ENCODE data around the gene LYPLAL1.

Gene LYPLAL1

DNA sequence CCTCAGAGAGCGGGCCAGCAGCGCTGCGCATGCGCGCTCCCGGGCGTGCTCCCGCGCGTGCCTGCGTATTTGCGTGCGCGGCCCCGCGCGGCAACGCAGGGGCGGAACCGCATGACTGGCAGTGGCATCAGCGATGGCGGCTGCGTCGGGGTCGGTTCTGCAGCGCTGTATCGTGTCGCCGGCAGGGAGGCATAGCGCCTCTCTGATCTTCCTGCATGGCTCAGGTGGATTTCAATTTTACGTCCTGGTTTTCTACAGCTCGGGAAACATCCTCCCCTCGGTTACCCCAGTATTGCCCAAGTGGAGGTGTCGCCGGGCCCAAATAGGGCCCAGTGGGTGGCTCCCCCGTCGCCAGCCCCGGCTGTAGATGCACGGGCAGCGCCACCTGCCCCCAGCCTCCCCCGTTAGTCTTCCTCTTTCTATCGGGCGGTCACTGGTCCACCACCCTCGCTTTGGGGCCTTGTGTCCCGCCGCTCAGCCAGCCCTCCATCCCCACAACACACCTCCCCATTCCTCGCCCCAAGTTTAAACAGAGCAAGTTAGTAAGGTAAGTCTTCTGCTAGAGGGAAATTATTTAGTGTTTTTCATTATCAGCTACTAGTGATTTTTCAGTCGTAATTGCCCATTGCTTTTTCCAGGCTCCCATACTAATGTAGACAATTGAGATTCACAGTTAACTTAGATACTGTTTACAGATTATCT lies at the start of gene LYPLAL1:
Gene LYPLAL1, plus strand, starts transcription at position 121 of the 702 bp plus-strand sequence. Its CDS starts 13 bp downstream, at position 134.
- DNase-seq (ENCODE audit: low read depth) = peak; percentile 69

DNA sequence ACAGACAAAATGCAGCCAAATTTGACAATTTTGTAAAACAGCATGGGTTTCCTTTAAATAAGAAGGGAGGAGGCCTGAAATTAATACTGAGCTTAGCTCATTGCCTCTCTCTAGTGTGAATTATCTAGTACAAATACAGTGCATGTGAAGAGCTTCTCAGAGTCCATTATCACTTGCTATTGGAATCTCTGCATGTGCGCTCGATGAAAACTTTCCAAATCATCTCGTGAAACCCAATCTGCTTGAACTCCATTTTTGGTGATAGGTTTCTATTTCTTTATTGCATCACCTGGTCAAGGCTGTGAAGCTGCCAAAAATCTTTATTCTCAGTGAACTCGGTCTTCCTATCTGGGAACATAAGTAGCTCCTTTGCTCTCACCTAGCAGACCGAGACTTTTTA lies 49.5 kb upstream of the LYPLAL1 start:
- DNase-seq (ENCODE audit: low read depth) = no peak

DNA sequence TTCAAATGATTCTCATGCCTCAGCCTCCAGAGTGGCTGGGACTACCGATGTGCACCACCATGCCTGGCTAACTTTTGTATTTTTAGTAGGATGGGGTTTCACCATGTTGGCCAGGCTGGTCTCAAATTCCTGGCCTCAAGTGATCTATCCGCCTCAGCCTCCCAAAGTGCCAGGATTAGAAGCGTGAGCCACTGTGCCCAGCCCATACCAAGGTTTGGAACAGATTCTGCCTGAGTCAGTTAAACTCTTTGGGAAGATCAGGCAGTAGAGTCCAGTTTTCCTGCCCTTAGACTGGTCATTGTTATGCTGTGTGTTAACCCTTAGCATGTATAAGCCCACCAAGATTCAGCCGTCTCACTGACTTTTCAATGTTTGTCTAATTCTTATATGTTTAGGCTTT lies 48.3 kb upstream of the LYPLAL1 start:
- DNase-seq (ENCODE audit: low read depth) = no peak

DNA sequence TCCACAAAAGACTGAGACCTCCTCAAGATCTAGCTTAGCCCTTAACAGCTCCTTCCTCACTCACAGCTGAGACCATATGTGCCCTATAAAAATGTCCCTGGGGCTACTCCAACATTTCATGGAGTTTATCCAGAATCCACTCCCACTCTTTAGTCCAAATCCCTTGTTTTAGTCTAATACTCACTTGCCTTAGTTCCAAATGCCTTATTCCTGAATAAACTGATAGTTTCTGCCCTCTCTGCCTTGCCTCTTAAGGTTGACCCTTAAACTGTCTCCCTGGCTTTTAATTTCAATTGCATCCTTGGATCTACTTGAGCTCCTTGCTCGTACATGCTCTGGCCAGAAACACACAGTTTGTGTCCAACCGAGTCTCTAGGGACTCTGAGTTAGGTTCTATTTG lies 47.3 kb upstream of the LYPLAL1 start:
- DNase-seq (ENCODE audit: low read depth) = no peak

DNA sequence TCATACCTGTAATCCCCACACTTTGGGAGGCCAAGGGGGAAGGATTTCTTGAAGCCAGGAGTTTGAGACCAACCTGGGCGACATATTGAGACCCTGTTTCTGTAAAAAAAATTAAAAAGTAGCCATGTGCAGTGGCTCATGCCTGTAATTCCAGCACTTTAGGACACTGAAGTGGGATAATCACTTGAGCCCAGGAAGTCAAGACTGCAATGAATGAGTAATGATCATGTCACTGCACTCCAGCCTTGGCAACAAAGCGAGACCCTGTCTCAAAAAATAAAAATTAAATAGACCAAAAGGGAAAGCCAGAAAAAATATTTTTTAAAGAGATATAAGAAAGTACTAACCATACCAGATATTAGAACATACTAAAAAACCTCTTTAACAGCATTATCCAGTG lies 44.7 kb upstream of the LYPLAL1 start:
- no peak for DNase-seq (ENCODE audit: low read depth)

DNA sequence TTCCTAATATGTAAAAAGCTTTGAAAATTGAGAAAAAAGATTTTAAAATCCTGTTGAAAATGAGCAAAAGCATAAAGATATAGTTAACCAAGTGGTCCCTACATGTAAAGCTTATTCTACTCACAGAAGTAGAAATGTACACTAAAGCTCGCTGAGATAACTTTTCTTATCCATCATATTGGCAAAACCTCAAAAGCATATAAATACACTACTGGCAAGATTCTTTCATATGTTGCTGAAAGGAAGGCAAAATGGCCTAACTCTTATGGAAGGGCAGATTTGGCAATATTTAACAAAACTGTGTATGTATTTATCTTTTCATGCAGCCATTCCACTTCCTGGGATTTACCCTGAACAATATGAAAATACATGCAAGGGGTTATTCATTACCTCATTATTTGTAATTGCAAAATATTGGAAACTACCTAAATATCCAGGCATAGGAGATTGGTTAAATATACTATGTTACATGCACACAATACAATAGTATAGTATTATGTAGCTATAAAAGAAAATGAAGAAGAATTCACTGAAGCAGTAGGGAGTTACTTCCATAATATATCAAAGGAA lies 43.2 kb upstream of the LYPLAL1 start:
- no peak for DNase-seq (ENCODE audit: low read depth)

DNA sequence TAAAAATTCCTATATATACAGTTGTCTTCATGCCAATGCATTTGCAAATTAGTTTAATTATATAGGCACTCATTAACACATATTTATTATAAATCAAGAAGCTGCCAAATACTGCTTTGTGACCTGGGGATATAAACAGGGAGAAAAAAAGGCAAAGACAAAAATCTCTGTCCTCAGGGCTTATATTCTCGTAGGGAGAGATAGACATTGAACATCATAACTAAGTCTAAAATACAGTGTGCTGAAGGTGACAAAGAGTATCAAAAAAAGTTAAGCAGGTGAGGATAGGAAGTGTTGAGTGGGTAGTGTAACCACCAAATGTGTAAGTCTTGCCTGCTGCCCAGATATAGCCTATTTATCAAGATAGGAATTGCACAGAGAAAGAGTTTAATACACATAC lies 40.7 kb upstream of the LYPLAL1 start:
- DNase-seq (ENCODE audit: low read depth) = no peak

DNA sequence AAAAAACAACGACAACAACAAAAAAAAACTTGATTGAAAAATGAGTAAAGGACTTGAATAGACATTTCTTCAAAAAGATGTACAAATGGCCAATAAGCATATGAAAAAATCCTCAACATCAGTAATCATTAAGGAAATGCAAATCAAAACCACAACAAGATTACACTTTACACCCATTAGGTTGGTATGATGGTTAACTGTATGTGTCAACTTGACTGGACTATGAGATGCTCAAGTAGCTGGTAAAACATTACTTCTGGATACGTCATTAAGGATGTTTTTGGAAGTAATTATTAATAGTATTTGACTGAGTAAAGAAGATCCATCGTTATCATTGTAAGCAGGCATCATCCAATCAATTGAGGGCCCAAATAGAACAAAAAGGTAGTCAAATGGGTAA lies 34.9 kb upstream of the LYPLAL1 start:
- no peak for DNase-seq (ENCODE audit: low read depth)

DNA sequence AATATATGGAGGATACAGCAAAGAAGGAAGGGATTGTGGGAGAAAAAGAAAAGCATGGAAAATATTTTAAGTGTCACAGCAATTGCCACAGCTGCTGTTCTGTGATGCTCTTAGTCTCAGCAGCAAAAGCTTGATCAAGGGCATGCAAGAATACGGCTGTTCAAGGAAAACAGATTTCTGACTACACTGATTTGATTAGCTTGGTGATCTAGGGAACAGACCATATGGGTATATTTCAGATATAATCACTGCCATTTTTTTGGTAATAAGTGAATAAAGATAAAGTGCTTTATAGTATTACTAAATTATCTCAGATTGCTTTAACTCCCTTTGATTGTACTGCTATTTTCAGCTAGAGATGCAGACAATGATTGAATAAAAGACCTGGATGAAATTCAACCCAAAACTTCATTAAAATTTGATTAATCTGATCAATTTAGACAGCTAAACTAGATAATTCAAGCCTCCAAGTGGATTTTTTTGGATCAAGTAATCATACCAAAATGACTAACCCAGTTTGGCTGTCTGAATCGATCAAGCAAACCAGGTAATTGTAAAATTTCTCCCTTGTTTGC lies 33.3 kb upstream of the LYPLAL1 start:
- no peak for DNase-seq (ENCODE audit: low read depth)

DNA sequence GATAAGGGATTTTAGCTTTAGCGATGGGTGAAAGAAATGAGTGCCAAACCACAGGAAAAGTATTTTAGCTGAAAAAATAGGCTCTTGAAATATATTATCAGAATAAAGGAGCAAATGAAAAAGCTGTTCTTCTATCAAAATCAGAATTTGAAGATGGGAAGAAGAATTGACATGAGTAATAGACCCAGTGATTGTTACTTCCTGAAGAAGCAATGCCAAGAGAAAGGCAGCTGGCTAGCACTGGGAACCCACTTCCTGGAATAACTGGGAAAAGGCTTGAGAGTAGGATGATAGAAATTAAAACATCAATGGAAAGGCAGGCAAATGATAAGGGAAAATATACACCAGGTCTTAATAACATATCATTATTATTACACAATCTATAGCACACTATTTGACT lies 29.9 kb upstream of the LYPLAL1 start:
- DNase-seq (ENCODE audit: low read depth) = no peak

DNA sequence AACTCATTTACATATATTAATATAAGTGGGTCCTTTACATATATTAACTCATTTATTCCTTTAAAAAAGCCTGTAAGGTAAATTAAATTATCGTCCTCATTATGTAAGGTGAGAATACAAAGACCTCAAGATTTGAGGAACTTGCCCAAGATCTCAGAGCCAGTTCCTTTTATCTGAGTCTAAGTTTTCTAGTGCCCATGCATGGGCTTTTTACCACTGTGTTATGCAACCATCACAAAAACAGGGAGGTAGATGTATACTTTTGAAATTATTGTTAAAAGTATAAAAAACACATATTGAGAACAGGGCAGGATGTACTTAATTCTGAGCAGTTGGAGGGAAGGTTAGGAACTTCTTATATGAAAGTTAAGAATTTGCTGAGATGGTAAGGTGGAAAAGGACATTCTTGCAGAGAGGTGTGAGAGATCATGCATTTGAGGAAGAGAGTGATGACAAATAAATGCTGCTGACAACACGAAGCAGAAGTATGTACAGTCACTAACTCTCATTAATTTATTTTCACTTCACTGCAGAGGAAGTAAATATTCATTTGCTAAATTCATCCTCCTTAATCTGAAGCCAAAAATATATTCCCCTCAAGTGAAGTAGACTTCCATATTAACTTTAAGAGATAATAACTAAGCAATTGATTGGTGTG lies 28.9 kb upstream of the LYPLAL1 start:
- no peak for DNase-seq (ENCODE audit: low read depth)

DNA sequence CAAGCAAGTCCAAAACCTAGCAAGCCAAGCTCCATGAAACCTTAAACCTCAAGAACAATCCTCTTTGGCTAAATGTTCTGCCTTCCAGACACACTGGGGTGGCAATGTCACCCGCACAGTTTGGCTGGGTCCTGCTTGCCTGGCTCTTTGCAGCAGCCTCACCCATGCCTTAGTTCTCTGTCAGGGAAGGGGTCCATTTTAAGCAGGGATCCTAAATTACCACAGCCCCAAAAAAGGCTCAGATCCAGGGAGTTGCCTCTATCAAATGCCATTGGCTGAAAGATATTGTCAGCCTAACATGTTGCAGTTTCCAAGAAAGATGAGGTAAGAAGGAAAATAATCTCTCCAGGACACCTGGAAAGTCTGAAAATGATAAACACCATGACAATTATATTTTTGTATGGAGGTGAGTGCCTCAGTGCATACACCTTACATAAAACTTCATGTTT lies 26.1 kb upstream of the LYPLAL1 start:
- no peak for DNase-seq (ENCODE audit: low read depth)

DNA sequence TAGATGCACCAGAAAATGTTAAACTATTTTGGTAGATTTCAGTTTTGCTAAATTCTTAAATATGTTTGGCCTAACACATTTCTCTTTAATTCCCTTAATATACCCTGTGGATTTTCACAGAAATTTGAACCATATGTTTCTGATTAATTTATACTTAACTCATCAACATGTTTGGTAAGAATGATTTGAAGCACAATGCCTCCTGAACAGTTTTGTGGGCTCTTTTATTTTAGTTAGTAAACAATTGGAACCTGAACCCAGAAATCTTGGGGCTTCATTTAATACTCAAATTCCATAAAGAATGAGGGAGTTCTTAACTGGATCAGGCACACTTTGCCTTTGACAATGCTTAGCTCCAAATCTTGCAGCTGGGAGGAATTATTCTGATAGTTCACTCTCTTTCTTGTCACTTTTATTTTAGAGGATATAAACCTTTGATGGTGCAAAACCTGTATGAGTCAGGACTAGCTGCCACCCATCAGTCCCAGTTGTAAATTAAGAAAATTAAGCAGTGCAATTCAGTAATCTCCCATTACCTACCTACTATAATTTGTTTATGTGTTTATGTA lies 24.6 kb upstream of the LYPLAL1 start:
- no peak for DNase-seq (ENCODE audit: low read depth)

DNA sequence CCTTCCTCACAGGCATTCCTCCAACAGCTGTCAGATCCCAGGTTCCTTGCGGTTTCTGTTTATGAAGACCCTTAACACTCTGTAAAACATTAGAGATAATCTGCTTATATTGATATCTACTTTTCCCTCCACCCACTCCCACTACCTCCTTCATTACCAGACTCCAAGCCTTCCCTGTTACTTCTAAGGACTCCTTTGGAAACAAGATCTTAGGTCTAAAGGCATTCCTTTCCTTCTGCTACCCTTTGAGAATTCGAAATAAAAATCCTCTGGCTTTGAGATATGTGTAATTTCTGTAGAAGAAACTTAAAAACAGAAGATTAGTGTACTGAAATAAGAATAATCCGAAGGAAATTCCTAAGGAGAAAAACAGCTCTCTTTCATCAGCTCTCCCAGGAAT lies 23.7 kb upstream of the LYPLAL1 start:
- DNase-seq (ENCODE audit: low read depth) = no peak

DNA sequence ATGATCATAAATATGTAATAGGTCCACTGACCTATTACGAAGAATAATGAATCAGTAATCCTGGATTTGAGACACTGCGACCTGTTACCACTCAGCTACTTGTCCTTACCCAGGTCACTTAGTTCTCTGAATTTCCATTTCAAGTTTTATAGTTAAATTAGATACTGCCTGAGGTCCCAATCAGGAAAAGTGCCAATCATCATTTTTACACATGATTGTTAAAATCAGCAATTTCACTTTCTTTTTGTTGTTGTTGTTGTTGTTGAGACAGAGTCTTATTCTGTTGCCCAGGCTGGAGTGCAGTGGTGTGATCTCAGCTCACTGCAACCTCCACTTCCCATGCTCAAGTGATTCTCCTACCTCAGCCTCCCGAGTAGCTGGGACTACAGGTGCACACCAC lies 22.8 kb upstream of the LYPLAL1 start:
- no peak for DNase-seq (ENCODE audit: low read depth)

DNA sequence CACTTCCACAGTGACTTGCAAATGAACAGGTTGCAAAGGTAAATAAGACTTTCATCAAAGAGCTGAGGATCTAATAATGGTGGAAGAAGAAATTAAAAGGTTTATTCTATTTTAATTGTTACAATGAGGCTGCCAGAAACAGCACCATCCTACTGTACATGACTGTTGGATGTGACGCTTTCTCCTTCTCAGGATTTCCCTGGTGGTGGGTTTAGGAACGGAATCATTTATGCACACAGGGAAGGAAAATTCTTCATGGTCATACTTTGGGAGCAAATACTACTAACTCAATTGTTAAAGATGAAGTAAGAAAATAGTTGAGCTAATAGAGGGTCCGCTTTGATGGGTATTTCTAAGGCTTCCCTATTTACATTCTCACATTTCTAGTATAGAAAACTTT lies 22.2 kb upstream of the LYPLAL1 start:
- no peak for DNase-seq (ENCODE audit: low read depth)

DNA sequence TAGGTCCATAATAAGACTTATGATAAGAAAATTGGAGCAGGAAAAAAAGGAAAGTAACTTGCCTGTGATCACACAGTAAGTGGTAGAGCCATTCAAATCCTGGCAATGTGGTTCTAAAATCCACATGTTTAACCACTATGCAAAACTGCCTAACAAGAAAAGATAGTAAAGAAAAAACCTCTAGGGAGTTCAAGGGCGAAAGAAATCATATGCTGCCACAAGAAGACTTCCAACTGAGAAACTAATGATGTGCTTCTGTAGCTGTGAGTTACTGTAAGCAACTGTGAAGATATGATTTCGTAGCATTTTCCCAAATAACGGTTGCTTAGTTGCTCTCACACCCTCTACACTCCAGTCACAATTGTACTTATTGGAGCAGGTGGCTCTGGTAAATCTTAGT lies 20.9 kb upstream of the LYPLAL1 start:
- no peak for DNase-seq (ENCODE audit: low read depth)

DNA sequence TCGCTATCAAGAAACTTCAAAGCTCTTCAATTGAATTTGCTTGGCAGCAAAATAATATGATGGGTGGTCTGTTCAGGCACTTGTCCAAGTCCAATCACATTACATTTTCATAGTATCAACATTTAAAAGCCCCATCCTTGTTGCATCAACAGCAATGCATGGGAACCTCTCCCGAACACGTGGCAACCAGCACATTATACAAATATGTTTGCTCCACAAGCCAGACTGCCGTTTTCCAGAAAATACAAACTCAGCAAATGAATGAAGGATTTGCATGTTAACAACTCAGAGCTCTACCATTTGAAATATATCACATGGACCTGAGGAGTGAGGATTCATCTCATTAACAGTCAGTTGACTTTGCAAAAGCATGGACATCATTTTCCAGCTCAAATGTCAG lies 20.0 kb upstream of the LYPLAL1 start:
- DNase-seq (ENCODE audit: low read depth) = no peak

DNA sequence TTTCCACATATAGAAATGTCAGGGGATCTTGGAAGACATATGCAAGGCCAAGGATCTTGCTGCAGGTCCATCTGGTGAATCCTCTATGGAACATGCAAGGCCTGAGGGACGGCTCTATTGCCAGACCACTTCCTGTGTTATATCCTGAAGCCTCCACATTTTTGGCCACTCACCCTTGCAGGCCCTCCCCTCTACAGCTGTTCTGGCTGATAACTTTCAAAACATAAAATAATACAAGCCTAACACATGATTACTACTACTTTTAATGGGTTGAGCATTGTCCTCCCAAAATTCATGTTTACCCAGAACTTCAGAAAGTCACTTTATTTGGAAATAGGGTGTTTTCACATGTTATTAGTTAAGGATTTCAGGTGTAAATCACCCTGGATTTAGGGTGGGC lies 18.5 kb upstream of the LYPLAL1 start:
- DNase-seq (ENCODE audit: low read depth) = no peak

DNA sequence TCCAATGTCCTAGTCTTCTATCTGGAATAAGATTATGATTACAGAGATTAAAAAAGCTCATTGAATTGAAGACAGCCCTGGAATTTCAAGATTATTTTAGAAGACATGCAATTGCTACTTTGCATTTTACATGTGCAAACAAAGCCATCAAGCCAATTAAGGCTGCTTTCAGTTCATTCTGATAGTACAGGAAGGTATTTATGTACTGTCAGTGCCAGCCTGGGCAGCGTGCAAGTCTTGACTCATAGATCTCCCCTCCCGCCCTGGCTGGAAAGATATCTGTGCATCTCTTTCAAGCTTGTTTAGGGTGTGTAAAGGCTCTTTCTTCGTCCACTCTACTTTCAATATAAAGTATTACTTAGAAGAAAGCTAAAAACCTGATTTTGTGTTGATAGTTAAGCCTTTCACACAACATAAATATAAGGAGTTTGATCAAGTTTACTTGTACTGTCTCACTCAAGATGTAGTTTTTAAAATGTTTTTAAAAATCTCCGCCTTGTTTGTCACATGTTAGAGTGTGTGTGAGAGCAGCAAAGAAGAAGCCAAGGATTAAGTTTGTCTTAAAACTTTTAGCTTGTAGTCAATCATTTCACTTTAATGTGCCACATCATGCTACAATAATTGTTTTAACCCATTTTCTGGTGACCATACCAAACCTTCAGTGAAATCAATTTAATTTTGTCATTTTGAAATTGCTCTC lies 13.6 kb upstream of the LYPLAL1 start:
- no peak for DNase-seq (ENCODE audit: low read depth)

DNA sequence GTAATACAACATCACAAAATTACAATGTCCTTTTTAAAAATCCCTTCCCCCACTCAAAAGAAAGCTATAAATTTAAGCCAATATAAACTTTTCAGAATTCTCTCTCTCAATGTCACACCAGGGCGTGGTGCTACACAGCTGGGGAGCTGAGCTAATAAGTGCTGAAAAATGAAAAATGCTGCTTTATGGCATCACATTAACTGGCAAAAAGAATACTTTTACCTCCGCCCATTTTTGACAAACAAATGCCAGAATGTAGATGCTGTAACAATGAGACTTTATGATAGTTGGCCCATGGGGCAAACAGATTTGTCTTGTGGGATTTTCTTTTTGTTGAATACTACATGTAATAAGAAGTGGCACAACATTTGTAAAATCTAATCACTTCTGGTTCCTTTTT lies 12.7 kb upstream of the LYPLAL1 start:
- DNase-seq (ENCODE audit: low read depth) = no peak

DNA sequence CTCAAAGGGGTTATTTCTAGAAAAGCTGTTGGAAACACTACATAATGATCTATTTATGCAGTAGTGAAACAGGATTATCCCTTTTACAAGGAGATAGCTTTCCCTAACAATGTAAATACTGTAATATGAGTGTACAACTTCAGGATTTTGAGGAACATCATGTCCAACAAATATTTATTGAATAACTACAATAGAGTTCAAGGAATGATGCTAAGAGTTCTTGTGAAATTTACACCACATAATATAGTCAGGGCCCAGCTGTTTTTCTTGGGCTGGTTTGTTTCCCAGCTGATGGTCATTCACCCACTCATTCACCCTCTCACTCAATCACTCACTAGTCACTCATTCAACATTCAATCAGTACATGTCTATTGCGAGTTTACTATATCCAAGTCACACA lies 12.3 kb upstream of the LYPLAL1 start:
- no peak for DNase-seq (ENCODE audit: low read depth)

Measured in HS-27A (cell line).